Myocyte (in vitro differentiated cells): ENCODE results near the gene RAB3B. TPM values are rescaled to one million over a fixed set of nuclear protein-coding genes. Genes with fewer than 3 reads are reported as not detected.

Source experiments
- DNase-seq: peaks from one replicate; pipeline ENCODE4 v3.0.0-alpha.2; 2012; ENCODE audit warnings: low read depth
- total RNA-seq: library from RNA; depleted of rRNA; stranded (reverse); fragments of >200 nt; gene quantifications from 2 replicates; pipeline ENCODE4 v1.2.3, GENCODE V29; 2014

The RAB3B gene
- total RNA-seq, 1 donor from 2014 or later: 0.88 TPM

- no peak for DNase-seq
Observed at GRCh38 chr1:51957618-51958017, 32.9 kb downstream of the RAB3B start.

GRCh38 chr1:51956528-51957509 is 33.7 kb downstream of the RAB3B start:
- DNase-seq: no peak

- DNase-seq: peak; percentile 48
Observed at GRCh38 chr1:51955797-51956527, 34.5 kb downstream of the RAB3B start.

GRCh38 chr1:51954783-51955182 is 35.7 kb downstream of the RAB3B start:
- no peak for DNase-seq

- no peak for DNase-seq
Observed at GRCh38 chr1:51953079-51953478, 37.4 kb downstream of the RAB3B start.

GRCh38 chr1:51952638-51953037 is 37.9 kb downstream of the RAB3B start:
- DNase-seq: no peak

GRCh38 chr1:51950701-51951100 is 39.8 kb downstream of the RAB3B start:
- peak; percentile 35 for DNase-seq

GRCh38 chr1:51949014-51949702 is 41.3 kb downstream of the RAB3B start:
- no peak for DNase-seq

GRCh38 chr1:51948491-51948915 is 42.0 kb downstream of the RAB3B start:
- no peak for DNase-seq

GRCh38 chr1:51946300-51946699 is 44.2 kb downstream of the RAB3B start:
- DNase-seq: no peak

- DNase-seq: no peak
Observed at GRCh38 chr1:51945591-51945990, 44.9 kb downstream of the RAB3B start.

- DNase-seq: no peak
Observed at GRCh38 chr1:51942281-51942680, 48.2 kb downstream of the RAB3B start.

GRCh38 chr1:51941528-51941927 is 49.0 kb downstream of the RAB3B start:
- no peak for DNase-seq

- DNase-seq: no peak
Observed at GRCh38 chr1:51937112-51937511, 53.4 kb downstream of the RAB3B start.

- DNase-seq: no peak
Observed at GRCh38 chr1:51936531-51936930, 54.0 kb downstream of the RAB3B start.

- no peak for DNase-seq
Observed at GRCh38 chr1:51933344-51933743, 57.2 kb downstream of the RAB3B start.

- DNase-seq: no peak
Observed at GRCh38 chr1:51930329-51930728, 60.2 kb downstream of the RAB3B start.

GRCh38 chr1:51928896-51929295 is 61.6 kb downstream of the RAB3B start:
- DNase-seq: no peak

GRCh38 chr1:51927029-51927428 is 63.5 kb downstream of the RAB3B start:
- DNase-seq: no peak

- DNase-seq: peak; percentile 20
Observed at GRCh38 chr1:51926171-51926812, 64.2 kb downstream of the RAB3B start.

GRCh38 chr1:51924455-51924854 is 66.0 kb downstream of the RAB3B start:
- DNase-seq: no peak
